ENCODE data around the gene ZBTB39.
"Not testable (repeated sequence)": the region's sequence is repeated elsewhere in the genome, so short reads cannot be mapped to it uniquely, and the experiment has no call there.

Gene ZBTB39, protein sequence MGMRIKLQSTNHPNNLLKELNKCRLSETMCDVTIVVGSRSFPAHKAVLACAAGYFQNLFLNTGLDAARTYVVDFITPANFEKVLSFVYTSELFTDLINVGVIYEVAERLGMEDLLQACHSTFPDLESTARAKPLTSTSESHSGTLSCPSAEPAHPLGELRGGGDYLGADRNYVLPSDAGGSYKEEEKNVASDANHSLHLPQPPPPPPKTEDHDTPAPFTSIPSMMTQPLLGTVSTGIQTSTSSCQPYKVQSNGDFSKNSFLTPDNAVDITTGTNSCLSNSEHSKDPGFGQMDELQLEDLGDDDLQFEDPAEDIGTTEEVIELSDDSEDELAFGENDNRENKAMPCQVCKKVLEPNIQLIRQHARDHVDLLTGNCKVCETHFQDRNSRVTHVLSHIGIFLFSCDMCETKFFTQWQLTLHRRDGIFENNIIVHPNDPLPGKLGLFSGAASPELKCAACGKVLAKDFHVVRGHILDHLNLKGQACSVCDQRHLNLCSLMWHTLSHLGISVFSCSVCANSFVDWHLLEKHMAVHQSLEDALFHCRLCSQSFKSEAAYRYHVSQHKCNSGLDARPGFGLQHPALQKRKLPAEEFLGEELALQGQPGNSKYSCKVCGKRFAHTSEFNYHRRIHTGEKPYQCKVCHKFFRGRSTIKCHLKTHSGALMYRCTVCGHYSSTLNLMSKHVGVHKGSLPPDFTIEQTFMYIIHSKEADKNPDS
- total RNA-seq: 20.5 reads per million, percentile 47 among the genes with 10 or more reads in this experiment

DNA sequence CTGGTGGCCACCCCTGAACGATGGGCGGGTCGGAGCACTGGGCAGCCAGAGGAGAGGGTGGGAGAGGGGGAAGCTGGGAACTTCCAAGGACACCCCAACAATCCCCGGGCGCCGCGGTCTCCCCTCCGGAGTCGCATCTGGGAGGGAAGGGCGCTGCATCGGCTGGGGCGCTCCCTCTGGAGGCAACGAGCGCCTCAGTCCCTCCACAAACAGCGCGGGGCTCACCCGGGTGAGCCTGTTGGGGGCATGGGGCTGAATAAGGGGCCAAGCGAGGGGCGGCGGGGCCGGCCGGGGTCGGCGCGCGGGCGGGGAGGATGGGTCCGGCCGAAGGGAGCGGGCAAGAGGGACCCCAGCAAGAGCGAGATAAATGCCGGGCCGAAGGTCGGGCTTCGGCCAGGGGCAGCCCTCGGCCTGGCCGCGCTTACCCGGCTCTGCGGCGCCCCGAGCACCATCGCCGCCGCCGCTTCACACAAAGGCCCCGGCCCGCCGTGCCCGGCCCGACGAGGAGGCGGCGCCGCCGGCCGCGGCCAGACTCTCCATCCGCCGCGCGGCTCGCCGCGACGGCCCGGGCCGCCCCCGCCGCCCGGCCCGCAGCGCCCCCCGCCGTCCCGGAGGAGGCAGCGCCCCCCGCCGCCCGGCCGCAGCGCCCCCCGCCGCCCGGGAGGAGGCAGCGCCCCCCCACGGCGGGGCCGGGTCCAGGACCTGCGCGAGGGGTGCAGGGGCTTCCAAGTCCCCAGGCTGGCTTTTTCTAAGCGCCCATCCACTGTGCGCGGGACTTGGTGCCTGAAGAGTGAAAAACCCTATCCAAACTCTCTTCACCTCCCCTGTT is at the start of gene ZBTB39:
Gene ZBTB39 (minus strand): TSS at position 567 of the 829 bp plus-strand sequence. CDS start 1,629 bp downstream, outside the sequence.
- peak; percentile 57 for DNase-seq

DNA sequence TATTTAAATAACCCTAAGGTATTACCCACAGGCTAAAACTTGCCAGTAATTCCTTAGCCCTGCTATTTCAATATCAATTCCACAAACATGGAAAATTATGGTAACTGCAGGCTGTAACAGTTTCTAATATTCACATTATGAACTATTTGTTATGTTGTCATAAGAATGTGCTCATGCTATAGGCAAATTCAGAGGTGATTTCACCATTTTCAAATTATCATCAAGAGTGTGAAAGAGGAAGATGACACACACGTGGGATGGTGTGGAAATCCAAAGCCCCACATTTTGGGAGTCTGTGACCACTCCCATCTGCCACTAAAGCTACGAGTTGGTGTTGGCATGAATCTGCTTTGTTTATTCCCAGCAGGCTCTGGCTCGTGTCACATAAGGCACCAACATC is 49.5 kb upstream of the ZBTB39 start:
- no peak for DNase-seq

DNA sequence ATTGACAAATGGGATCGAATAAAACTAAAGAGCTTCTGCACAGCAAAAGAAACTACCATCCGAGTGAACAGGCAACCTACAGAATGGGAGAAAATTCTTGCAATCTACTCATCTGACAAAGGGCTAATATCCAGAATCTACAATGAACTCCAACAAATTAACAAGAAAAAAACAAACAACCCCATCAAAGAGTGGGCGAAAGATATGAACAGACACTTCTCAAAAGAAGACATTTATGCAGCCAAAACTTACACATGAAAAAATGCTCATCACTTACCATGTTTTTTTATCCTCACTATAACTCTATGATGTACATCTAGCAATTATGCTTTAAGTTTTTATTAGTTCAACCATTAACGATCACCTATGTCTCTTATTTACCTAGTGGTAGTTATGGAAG is 47.6 kb upstream of the ZBTB39 start:
- DNase-seq: not testable (repeated sequence)

DNA sequence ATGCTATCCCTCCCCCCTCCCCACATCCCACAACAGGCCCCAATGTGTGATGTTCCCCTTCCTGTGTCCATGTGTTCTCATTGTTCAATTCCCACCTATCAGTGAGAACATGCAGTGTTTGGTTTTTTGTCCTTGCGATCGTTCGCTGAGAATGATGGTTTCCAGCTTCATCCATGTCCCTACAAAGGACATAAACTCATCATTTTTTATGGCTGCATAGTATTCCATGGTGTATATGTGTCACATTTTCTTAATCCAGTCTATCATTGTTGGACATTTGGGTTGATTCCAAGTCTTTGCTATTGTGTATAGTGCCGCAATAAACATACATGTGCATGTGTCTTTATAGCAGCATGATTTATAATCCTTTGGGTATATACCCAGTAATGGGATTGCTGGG is 46.8 kb upstream of the ZBTB39 start:
- not testable (repeated sequence) for DNase-seq

DNA sequence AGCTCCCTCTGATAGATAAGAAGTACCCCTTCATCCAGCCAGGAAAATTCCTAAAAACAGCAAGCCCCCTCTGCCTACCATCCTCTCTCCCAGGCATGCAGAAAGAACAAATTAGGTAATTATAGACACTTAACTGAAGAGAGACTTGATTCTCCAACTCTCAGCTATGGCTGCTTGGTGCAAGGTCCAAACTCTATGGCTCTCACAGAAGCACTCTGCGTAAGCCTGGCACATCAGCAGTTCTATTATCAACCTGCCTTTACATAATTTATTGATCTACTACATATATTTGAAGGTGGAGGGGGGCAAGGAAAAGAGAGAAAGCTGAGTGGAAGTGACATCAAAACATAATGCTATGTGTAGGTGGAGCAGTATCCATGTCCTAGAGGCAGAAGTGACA is 44.7 kb upstream of the ZBTB39 start:
- no peak for DNase-seq

GRCh38 chr12:57049890-57050289 is 43.5 kb upstream of the ZBTB39 start, which contains the start of gene MYO1A:
MYO1A (minus strand) TSS chr12:57050129; CDS start chr12:57048323, 1,806 bp downstream.
- no peak for DNase-seq

- DNase-seq: no peak
Measured at GRCh38 chr12:57049119-57049446, 42.7 kb upstream of the ZBTB39 start.

GRCh38 chr12:57048423-57049118 is 42.2 kb upstream of the ZBTB39 start:
- DNase-seq: no peak

GRCh38 chr12:57047981-57048380 is 41.6 kb upstream of the ZBTB39 start:
- no peak for DNase-seq

- DNase-seq: no peak
Measured at GRCh38 chr12:57046947-57047890, 40.9 kb upstream of the ZBTB39 start.

GRCh38 chr12:57046086-57046791 is 39.9 kb upstream of the ZBTB39 start:
- DNase-seq: no peak

DNA sequence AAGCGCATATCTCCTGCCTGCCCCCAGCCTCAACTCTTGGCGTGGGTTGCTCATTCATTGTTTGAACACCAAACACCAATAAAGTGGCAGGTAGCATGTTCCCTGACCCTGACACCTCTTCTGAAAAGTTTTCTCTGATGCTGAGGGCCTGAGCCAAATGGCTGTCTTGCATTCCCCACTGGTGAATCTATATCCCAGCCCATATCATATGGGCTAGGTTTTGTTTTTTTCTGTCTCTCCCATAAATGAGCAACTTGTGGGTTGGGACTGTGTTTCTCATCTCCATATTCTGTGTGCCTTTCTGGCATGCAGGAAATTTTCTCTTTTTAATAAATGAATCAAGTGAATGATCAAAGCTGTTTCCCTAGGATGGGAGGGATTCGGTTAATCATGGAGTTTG is 38.5 kb upstream of the ZBTB39 start:
- no peak for DNase-seq

- DNase-seq: no peak
Measured at GRCh38 chr12:57044468-57044867, 38.1 kb upstream of the ZBTB39 start.

DNA sequence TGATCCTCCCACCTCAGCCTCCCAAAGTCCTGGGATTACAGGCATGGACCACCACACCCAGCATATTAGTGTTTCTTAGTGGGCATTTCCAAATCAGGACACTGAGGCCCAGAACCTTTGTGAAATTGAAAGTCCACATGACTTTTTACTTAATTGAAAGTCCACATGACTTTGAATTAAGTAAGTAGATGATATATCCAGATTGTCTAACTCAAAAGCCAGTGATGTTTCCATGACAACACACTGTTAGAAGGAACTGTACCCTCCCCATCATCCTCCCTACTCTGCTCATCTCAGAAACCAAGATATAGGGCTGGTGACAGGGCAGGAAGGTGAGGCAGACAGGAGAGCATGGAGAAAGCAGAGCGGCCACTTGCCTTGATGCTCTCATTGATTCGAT is 36.3 kb upstream of the ZBTB39 start:
- no peak for DNase-seq

DNA sequence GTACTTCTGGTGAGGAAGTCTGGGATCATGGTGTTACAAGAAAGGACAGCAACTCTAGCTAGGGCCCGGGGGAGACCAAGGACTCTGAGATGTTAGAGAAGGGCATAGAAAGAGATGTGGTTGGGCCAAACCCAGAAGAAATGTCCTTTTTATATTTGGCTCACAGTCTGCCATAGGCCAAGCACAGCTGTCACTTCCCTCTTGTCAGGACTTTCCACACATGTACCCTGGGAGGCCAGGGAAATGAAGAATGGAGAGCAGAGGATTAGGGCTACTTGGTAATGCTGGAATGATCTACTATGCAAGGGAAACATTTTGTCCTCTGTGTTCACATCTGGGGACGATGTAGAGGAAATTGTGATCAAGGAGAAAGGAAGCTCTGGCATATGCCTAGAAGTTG is 34.4 kb upstream of the ZBTB39 start:
- no peak for DNase-seq

GRCh38 chr12:57040211-57040610 is 33.9 kb upstream of the ZBTB39 start:
- no peak for DNase-seq

DNA sequence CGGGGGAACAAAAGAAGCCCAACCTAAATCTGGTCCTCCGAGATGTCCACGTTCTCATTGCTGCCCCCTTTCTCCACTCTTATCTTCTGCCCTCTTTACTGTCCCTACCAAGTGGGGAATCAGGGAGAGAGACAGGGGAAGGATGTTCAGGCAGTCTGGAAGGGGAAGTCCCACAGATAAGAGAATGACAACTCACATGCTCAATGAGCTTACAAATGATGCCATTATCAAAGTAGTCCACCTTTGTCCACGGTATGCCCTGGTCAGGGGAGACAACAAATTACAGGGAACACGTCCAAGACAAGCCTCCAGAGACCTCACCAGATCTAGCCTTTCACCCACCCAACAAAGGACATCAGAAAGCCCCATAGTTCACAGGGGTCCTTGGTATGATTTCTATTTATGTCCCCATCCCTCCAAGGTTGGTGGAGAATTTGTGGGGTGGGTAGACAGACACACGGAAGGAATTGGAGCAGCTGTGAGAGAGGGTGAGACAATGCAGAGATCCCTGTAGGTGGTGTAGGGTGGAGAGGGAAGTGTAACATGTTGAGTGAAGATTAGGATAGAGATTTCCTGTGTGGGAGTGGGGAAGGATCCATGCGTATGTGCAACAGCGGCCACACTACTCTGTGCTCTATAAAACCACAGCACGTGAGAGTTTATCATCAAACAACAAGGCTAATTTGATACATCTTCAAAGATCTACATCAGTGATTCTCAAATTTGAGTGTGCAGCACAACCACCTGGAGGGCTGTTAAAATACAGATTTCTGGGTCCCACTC is 32.9 kb upstream of the ZBTB39 start:
- DNase-seq: no peak

DNA sequence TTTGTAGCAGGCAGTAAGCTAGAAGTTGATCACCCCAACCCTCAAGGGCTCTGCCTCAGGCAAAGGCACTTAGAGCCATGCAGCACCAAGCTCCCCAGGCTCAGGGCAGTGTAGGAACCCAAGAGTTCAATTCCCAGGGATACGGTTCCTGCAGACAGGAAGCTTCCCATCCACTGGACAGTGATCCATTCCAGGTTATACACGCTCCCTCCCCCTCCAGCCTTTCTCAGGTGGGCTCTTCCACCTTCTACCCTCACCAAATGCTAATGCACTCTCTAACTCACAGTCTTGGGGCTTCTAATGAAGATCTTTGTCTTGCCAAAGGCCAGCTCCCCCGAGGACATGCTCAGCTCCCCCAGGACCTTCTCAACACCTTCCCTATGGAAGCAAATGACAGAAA is 30.9 kb upstream of the ZBTB39 start:
- no peak for DNase-seq

DNA sequence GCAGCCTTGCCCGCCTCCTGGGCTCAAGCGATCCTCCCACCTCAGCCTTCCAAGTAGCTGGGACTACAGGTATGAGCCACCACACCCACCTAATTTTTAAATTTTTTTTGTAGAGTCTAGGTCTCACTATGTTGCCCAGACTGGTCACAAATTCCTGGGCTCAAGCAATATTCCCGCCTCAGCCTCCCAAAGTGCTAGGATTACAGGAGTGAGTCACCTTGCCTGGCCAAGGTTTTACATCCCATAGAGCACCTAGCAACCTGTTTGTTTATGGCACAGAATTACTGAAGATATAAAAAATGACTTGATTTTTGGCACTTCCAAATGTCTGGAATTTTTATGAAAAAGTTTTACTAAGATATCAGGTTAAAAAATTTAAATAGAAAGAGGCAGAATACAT is 27.1 kb upstream of the ZBTB39 start:
- no peak for DNase-seq

DNA sequence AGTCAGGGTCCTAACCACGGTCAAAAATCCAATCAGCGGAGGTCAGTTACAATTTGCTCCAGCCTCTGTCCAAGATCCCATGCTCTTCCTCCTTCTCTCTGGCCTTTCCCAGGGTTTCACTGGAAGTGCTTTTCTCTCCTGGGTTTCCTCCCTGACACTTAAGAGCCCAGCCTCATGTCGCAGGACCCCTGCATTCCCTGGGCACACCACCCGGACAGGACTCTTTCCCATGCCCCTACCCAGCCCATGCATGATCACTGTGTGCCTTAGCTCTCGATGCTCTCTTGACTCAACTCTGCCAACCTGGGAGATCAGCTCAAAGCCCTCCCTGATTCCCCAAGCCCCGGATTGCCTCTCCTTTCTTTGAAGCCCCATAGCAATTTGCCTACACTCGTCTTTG is 25.4 kb upstream of the ZBTB39 start:
- no peak for DNase-seq
